ENCODE measurements around the gene DLGAP1. TPM values are rescaled to one million over a fixed set of nuclear protein-coding genes. Genes with fewer than 3 reads are reported as not detected.

The DLGAP1 gene
- total RNA-seq, 1 donor from 2014 or later = 18.5 TPM

- no peak overlapping the region for H2AFZ ChIP-seq (replicated peaks)
- peaks cover 37% of the 10 kb centered on the region for H3F3A ChIP-seq (ENCODE audit: low read depth)
- no peaks in the 10 kb centered on the region for H4K20me1 ChIP-seq (ENCODE audit: low read depth)
- H3K9me3 Mint-ChIP-seq = peaks cover 24% of the 10 kb centered on the region
- H3K36me3 ChIP-seq = no peaks in the 10 kb centered on the region
- H3K4me1 Mint-ChIP-seq = peaks cover 37% of the 10 kb centered on the region
- no peaks in the 10 kb centered on the region for H3K9me3 ChIP-seq (ENCODE audit: low read depth)
- DNase-seq (ENCODE audit: low spot score) = no peak
- no peak overlapping the region for H3K4me3 ChIP-seq
- no peak overlapping the region for H3K27ac Mint-ChIP-seq
- no peak for TF ChIP-seq EZH2 (IDR thresholded peaks at IDR 0.05)
- no peak for TF ChIP-seq EZH2phosphoT487 (IDR thresholded peaks at IDR 0.05)
- no peak for TF ChIP-seq CTCF (IDR thresholded peaks at IDR 0.05)
- peaks cover 4% of the 10 kb centered on the region for H3K27me3 Mint-ChIP-seq (ENCODE audit: insufficient read depth, low read depth)
- no peak overlapping the region for H3K4me2 ChIP-seq
- no peak overlapping the region for H3K9ac ChIP-seq
- no peaks in the 10 kb centered on the region for H3K27me3 ChIP-seq
- no peak overlapping the region for H3K27ac ChIP-seq
- H3K79me2 ChIP-seq (ENCODE audit: low read depth) = no peaks in the 10 kb centered on the region
- H3K4me3 Mint-ChIP-seq = no peak overlapping the region
- H3K36me3 Mint-ChIP-seq = peaks cover 10% of the 10 kb centered on the region
- peaks cover 22% of the 10 kb centered on the region for H3K4me1 ChIP-seq
Measured at GRCh38 chr18:3661989-3662388, 793.1 kb downstream of the DLGAP1 start.

GRCh38 chr18:3660739-3661515 lies 794.2 kb downstream of the DLGAP1 start:
- Histone ChIP-seq H2AFZ (replicated peaks) (no peak overlapping the region), H3K27ac (no peak overlapping the region), H3K36me3 (no peaks in the 10 kb centered on the region), H3K4me3 (no peak overlapping the region), H3F3A (ENCODE audit: low read depth) (peaks cover 27% of the 10 kb centered on the region), H3K9ac (no peak overlapping the region), H3K27me3 (no peaks in the 10 kb centered on the region), H3K9me3 (ENCODE audit: low read depth) (no peaks in the 10 kb centered on the region), H3K4me1 (peaks cover 17% of the 10 kb centered on the region), H4K20me1 (ENCODE audit: low read depth) (no peaks in the 10 kb centered on the region), H3K79me2 (ENCODE audit: low read depth) (no peaks in the 10 kb centered on the region), H3K4me2 (no peak overlapping the region)
- Mint-ChIP-seq H3K4me3 (no peak overlapping the region), H3K4me1 (peaks cover 31% of the 10 kb centered on the region), H3K36me3 (peaks cover 10% of the 10 kb centered on the region), H3K27me3 (ENCODE audit: insufficient read depth, low read depth) (peaks cover 4% of the 10 kb centered on the region), H3K27ac (peak overlapping the region; percentile 17), H3K9me3 (peaks cover 24% of the 10 kb centered on the region)
- no peak for TF ChIP-seq EZH2phosphoT487 (IDR thresholded peaks at IDR 0.05)
- no peak for TF ChIP-seq EZH2 (IDR thresholded peaks at IDR 0.05)
- no peak for TF ChIP-seq CTCF (IDR thresholded peaks at IDR 0.05)
- DNase-seq (ENCODE audit: low spot score) = no peak

GRCh38 chr18:3658529-3658928 lies 796.6 kb downstream of the DLGAP1 start:
- H3K4me3 ChIP-seq = no peak overlapping the region
- H3K9ac ChIP-seq = no peak overlapping the region
- no peaks in the 10 kb centered on the region for H3K9me3 ChIP-seq (ENCODE audit: low read depth)
- H4K20me1 ChIP-seq (ENCODE audit: low read depth) = no peaks in the 10 kb centered on the region
- no peak overlapping the region for H3K4me2 ChIP-seq
- no peaks in the 10 kb centered on the region for H3K36me3 ChIP-seq
- H3K4me1 ChIP-seq = peaks cover 8% of the 10 kb centered on the region
- H3K4me1 Mint-ChIP-seq = peaks cover 30% of the 10 kb centered on the region
- no peak overlapping the region for H3K4me3 Mint-ChIP-seq
- H3K27ac Mint-ChIP-seq = no peak overlapping the region
- peaks cover 21% of the 10 kb centered on the region for H3K9me3 Mint-ChIP-seq
- TF ChIP-seq EZH2phosphoT487 (IDR thresholded peaks at IDR 0.05) (no peak), CTCF (IDR thresholded peaks at IDR 0.05) (no peak), EZH2 (IDR thresholded peaks at IDR 0.05) (no peak)
- H2AFZ ChIP-seq (replicated peaks) = no peak overlapping the region
- peaks cover 3% of the 10 kb centered on the region for H3F3A ChIP-seq (ENCODE audit: low read depth)
- no peaks in the 10 kb centered on the region for H3K27me3 ChIP-seq
- H3K27ac ChIP-seq = no peak overlapping the region
- H3K27me3 Mint-ChIP-seq (ENCODE audit: insufficient read depth, low read depth) = peaks cover 4% of the 10 kb centered on the region
- no peak for DNase-seq (ENCODE audit: low spot score)
- peaks cover 10% of the 10 kb centered on the region for H3K36me3 Mint-ChIP-seq
- no peaks in the 10 kb centered on the region for H3K79me2 ChIP-seq (ENCODE audit: low read depth)
